T-helper 1 cell treated with Interleukin-12 subunit alpha and Interleukin-12 subunit beta and Interleukin-4 antibody, amounts not matched to agents 30 μg/mL and 1 μg/mL, for 36 hours (primary cell): ENCODE measurements around the gene NAA15.
A peak's percentile ranks its signal among the peaks of the same experiment; 100 is the strongest.

ENCODE experiments used
- H3K27ac Mint-ChIP-seq: one replicate; pipeline ENCODE4 v1.8.0; 2021; ENCODE audit warnings: mild to moderate bottlenecking, mixed read lengths
- H3K27me3 Mint-ChIP-seq: one replicate; pipeline ENCODE4 v1.8.0; 2021; ENCODE audit warnings: low read depth, mixed read lengths
- H3K36me3 Mint-ChIP-seq: one replicate; pipeline ENCODE4 v1.8.0; 2021; ENCODE audit warnings: low read depth, mixed read lengths
- H3K4me1 Mint-ChIP-seq: one replicate; pipeline ENCODE4 v1.8.0; 2021; ENCODE audit warnings: low read depth, mixed read lengths
- H3K4me3 Mint-ChIP-seq: one replicate; pipeline ENCODE4 v1.8.0; 2021; ENCODE audit warnings: mild to moderate bottlenecking, moderate library complexity, mixed read lengths
- H3K9me3 Mint-ChIP-seq: one replicate; pipeline ENCODE4 v1.8.0; 2021; ENCODE audit warnings: mixed read lengths

Gene NAA15

DNA sequence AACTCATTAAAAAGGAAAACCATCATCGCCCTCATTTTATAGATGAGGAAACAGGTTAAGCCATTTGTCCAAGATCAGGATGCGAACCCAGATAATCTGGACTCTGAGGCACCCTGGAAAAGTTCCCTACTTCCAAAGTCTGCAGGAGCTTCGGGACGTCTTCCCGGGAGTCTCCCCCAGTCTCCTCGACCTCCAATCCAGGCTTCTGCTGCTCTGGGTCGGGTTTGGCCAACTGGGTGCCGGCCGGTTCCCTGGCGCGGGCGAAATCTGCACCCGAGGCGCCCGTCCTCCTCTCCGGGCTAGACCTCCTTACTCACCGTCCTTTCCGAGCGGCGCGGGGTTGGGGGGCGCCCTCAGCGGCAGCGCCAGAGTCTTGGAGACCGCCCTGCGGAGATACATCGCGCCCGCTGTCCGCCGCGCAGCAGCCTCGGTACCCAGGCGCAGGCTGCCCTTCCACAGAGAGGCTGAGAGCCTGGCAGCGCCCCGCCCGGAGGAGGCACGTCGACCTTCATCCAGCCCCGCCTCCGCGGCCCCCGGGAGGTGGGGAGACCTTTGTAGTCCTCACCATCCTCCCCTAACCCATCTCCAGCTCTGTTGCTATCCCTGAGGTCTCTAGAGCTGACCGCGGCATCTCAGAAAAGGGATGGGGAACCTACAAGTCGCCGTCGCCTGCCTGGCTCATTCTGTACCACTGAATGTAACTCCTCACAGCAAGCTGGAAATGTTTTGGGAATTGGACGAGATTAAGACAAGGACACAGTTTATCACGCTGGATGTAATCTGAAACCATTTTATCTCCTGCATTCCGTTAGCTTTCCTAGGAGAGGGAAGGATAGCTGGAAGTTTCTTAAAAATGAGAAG lies 21.3 kb upstream of the NAA15 start, which contains the start of gene MGARP:
Gene MGARP, minus strand, starts transcription at position 466 of the 861 bp plus-strand sequence. Its CDS starts 67 bp downstream, at position 399.
- peak within 1 kb of the TSS; percentile 67 for H3K4me3 Mint-ChIP-seq
- peaks cover 8% of the 10 kb centered on the region for H3K9me3 Mint-ChIP-seq
- no peak within 1 kb of the TSS for H3K27ac Mint-ChIP-seq
- H3K4me1 Mint-ChIP-seq, result peaks cover 12% of the 10 kb centered on the region
- H3K36me3 Mint-ChIP-seq, result peaks cover 8% of the 10 kb centered on the region
- peaks cover 71% of the 10 kb centered on the region for H3K27me3 Mint-ChIP-seq

DNA sequence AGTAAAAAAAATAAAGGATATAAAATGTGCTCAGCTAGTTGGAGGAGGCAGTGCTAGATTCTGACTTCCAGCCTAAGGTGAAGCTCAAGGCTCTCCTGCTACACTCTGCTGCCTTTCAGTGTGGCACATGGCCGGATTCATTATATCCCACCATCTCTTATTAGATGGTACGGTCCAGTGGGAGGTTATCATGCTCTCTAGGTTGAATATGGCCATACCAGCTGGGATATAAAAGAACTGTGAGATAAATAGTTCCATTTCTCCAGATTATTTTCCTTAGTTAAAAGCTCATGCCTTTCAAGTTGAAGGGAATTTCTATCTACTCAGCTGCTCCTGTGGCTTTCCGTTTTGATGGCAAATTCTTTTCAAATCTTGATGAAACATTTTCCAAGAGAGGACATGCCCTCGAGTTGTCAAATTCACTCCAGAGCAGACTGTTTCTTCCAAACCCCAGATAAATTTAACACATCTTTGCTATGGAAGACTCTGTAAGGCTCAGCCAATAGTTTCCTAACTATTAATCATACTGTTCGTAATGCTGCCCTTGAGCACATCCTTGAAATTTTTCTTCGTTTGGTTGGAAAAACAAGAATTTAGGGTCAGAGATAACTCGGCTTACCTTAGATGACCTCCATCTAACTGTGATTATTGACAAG lies 19.1 kb upstream of the NAA15 start:
- H3K36me3 Mint-ChIP-seq, result peaks cover 13% of the 10 kb centered on the region
- no peak overlapping the region for H3K27ac Mint-ChIP-seq
- H3K4me1 Mint-ChIP-seq, result peaks cover 12% of the 10 kb centered on the region
- H3K9me3 Mint-ChIP-seq, result peaks cover 16% of the 10 kb centered on the region
- H3K27me3 Mint-ChIP-seq, result peaks cover 57% of the 10 kb centered on the region
- H3K4me3 Mint-ChIP-seq, result no peak overlapping the region

DNA sequence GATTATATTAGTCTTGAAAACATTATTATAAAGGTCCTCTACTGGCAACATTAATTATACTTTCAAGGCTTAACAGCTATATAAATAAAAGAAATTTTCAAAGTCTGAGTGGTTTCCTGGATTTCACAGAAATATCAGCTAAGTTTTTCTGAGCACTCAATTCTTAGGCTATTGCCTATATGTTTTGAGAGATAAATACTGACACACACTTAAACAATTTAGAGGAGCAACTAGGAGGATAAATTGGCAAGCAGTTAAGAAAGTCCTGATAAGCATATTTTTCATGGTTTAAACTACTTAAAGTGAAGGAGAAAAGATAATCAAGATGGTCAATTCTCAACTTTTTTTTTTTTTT lies 18.6 kb upstream of the NAA15 start:
- Mint-ChIP-seq H3K36me3 (peaks cover 14% of the 10 kb centered on the region), H3K4me3 (no peak overlapping the region), H3K4me1 (peaks cover 12% of the 10 kb centered on the region)

DNA sequence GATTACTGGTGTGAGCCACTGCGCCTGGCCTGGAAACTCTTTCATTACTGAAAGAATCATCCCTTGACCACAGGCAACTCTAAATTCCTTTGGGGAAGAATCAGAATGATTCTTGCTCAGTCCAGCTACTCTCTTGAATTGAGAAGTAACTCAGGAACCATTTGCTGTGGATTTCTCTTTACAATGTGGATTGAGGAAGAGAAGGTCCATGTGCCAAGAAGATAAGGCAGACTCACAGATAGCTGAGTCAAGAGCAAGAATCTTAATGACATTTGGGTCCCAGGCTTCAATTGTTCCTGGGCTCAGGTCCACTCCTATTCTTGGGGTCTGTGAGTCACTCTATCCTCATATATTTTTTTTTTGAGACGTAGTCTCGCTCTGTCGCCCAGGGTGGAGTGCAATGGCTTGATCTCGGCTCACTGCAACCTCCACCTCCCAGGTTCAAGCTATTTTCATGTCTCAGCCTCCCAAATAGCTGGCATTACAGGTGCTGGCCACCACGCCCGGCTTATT lies 15.1 kb upstream of the NAA15 start:
- Mint-ChIP-seq H3K4me1 (peaks cover 2% of the 10 kb centered on the region), H3K9me3 (peaks cover 16% of the 10 kb centered on the region), H3K4me3 (no peak overlapping the region), H3K36me3 (peaks cover 19% of the 10 kb centered on the region), H3K27me3 (peaks cover 18% of the 10 kb centered on the region), H3K27ac (no peak overlapping the region)

More for the DNA sequence above, 18.6 kb upstream of the NAA15 start:
- Mint-ChIP-seq H3K27ac (no peak overlapping the region), H3K9me3 (peaks cover 16% of the 10 kb centered on the region), H3K27me3 (peaks cover 53% of the 10 kb centered on the region)

DNA sequence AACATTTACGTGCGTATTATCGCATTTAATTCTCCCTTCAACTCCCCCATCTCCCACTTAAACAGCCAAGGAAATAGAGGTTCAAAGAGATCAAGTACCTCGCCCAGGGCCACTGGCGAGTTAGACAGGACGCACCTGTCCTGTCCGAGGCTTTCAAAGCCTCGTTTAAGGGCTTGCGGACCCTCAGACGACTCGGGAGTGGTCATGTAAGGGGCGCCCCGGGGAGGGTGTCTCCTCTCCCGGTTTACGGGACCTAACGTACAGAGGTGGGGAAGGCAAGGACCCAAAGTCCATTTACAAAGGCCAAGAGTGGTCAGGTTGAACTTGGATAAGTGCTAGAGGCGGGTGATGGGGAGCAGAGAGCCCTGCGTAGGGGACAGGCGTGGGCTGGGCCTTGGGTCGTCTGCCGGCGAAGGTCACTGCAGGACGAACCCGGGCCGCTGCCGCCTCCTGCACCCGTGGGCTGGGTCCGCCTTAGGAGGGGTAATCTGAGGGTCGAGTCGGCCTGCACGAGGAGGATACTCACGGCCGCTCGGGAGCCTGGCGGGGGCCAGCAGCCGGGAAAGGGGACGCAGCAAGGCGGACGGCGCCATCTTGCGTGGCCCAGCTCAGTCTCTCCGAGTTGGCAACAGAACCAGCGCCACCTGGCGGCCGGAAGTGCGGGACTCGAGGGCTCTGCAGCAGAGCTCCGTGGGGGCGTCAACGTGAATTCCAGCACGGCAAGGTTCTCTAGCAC lies 5.9 kb upstream of the NAA15 start:
- peak overlapping the region; percentile 93 for H3K4me3 Mint-ChIP-seq
- peaks cover 13% of the 10 kb centered on the region for H3K36me3 Mint-ChIP-seq
- no peaks in the 10 kb centered on the region for H3K27me3 Mint-ChIP-seq
- peak overlapping the region; percentile 98 for H3K27ac Mint-ChIP-seq
- H3K9me3 Mint-ChIP-seq, result no peaks in the 10 kb centered on the region
- peaks cover 32% of the 10 kb centered on the region for H3K4me1 Mint-ChIP-seq

DNA sequence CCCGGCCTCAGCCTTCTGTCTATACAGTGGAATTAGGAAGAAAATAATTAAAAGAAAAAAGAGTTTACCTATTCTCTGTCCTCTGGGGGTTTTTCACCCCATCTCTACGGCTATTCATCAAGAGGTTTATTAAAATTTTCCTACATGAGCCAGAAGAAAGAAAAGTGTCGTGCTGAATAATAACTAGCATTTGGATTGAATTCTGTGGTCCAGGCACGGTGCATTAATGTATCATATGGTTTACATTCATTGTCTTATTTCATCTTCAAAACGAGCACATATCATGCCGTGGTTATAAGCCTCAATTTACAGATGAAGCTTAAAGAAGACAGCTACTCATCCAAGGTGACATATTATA lies 5.4 kb upstream of the NAA15 start:
- Mint-ChIP-seq H3K27ac (peak overlapping the region; percentile 98), H3K36me3 (peaks cover 12% of the 10 kb centered on the region), H3K27me3 (no peaks in the 10 kb centered on the region), H3K9me3 (no peaks in the 10 kb centered on the region), H3K4me3 (peak overlapping the region; percentile 93), H3K4me1 (peaks cover 35% of the 10 kb centered on the region)

DNA sequence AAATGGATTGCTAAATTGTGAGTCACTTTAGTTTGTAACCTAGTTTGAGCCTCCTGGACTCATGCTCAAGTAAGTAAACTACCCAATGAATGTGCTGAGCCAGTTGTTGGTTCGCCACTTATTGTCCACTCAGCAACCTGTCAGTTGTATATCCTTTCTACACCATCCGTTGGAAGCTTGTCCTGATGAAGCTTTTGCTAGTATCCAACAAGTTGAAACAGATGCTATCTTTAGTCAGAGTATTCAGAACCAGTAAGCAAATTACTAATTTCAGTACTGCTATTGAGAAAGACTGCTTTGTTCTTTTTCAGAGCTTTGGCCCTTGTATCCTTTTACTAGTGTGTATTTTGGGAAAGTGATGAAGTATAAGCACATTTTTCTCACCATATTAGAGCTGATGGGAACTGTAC lies 4.3 kb upstream of the NAA15 start:
- Mint-ChIP-seq H3K4me1 (peaks cover 36% of the 10 kb centered on the region), H3K27ac (no peak overlapping the region), H3K4me3 (no peak overlapping the region)

DNA sequence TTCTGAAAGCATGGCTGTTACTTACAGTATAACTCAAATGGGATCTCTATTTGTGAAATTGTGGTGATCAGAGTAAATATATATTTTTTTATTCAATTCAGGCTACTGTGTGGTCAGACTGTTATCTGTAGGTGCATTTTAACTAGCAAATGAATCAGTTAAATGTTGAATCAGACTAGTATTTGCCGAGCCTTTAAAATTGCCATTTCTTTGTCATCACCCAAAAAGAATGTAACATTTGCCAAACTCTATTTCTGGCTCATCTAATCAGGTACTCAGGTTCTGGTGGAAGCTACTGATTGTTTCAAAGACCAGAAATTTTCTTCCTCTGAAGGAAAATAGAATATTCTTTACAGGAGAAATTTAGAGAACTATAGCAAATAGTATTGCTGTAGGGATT lies 1.8 kb upstream of the NAA15 start:
- Mint-ChIP-seq H3K27ac (peak overlapping the region; percentile 99), H3K27me3 (no peaks in the 10 kb centered on the region), H3K36me3 (peaks cover 10% of the 10 kb centered on the region), H3K9me3 (no peaks in the 10 kb centered on the region), H3K4me1 (peaks cover 37% of the 10 kb centered on the region), H3K4me3 (peak overlapping the region; percentile 99)

More for the DNA sequence above, 4.3 kb upstream of the NAA15 start:
- Mint-ChIP-seq H3K9me3 (no peaks in the 10 kb centered on the region), H3K36me3 (peaks cover 12% of the 10 kb centered on the region), H3K27me3 (no peaks in the 10 kb centered on the region)

DNA sequence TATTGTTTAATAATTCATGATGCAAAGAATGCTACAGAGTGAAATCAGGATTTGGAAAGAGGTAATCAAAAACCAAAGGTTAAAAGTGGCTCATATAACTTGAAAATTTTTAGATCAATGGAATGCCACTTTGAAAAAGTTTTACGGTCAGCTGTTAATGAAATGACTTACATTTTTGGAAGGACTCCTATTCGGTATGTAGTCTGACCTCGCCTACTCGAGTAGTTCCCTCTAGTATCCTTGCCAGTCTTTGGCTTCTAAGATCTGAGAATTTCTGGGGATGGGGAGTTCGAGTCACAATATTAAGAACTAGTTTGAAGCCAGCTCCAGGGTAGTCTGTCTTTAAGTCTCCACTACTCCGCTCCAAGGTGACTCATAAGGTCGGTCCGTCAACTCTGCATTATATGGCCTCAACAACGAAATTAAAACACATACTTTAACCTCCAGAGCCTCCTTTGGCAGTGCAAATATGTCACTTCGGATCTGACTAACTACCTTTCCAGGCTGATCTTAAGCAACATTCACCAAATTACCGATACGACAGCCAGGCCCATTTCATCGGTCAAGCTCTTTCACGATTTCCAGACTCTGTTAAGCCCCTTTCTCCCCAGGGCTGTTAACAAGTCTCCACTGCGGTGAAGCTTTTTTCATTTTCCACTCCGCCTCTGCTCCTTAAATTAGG lies 733 bp upstream of the NAA15 start:
- Mint-ChIP-seq H3K9me3 (no peaks in the 10 kb centered on the region), H3K36me3 (peaks cover 15% of the 10 kb centered on the region), H3K27me3 (no peaks in the 10 kb centered on the region), H3K27ac (peak overlapping the region; percentile 99), H3K4me3 (peak overlapping the region; percentile 99), H3K4me1 (peaks cover 40% of the 10 kb centered on the region)

DNA sequence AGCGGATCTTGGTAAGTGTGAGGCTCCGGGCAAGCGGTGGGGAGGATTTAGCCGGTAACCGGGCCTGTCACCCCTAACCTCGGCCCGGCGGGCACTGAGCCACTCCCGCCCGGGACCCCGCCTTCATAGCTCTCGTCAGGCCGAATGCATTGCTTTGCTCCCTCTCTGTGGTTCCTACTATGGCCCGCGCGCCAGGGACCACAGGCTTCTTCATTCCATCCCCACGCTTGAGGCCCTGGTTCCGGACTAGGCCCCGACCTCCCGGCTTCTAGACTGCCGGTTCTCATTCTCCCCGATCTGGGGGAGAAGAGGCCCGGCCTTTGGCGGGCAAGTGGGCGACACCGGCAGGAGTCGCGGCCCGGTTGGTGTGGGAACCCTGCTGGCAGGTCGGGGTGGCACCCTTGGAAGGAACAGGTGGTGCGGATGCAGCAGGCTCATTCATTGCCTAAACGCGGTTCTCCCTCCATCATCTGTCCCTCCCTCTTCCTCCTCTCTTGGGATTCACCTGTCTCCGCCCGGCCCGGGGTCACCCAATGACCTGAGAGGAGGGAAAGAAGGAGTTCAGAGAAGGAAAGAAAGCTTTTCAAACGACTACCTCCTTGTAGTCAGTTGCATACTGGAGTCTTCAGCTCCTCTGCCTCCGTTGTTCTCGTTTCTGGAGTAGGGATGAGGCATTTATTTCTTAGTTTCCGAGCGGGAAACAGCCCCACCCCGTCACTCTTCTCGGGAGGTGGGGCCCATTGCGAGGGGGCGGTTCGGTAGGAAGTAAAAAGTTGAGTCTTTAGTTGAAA lies 711 bp downstream of the NAA15 start, which contains the start of gene NDUFC1:
Gene NDUFC1, minus strand, starts transcription at position 657 of the 791 bp plus-strand sequence. CDS start 6,679 bp downstream, outside the sequence.
- H3K4me3 Mint-ChIP-seq, result peak within 1 kb of the TSS; percentile 99
- peaks cover 23% of the 10 kb centered on the region for H3K36me3 Mint-ChIP-seq
- H3K9me3 Mint-ChIP-seq, result no peaks in the 10 kb centered on the region
- peak within 1 kb of the TSS; percentile 99 for H3K27ac Mint-ChIP-seq
- H3K4me1 Mint-ChIP-seq, result peaks cover 35% of the 10 kb centered on the region
- no peaks in the 10 kb centered on the region for H3K27me3 Mint-ChIP-seq

DNA sequence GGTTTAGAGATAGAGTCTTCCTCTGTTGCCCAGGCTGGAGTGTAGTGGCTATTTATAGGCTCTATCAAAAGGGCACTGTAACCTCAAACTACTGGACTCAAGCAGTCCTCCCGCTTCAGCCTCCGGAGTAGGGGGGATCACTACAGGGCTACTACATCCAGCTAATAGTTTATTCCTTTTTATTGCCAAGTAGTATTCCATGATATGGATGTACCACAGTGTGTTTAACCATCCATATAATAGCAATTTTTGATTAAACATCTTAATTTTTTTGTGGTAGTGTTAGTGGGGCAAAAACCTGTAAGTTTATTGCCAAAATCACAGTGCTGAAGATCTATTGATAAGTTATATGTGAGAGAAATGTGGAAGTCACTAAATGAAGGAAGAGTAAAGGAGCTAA lies 3.6 kb downstream of the NAA15 start:
- Mint-ChIP-seq H3K4me3 (no peak overlapping the region), H3K27me3 (no peaks in the 10 kb centered on the region), H3K36me3 (peaks cover 28% of the 10 kb centered on the region), H3K9me3 (no peaks in the 10 kb centered on the region), H3K4me1 (peaks cover 28% of the 10 kb centered on the region), H3K27ac (no peak overlapping the region)

DNA sequence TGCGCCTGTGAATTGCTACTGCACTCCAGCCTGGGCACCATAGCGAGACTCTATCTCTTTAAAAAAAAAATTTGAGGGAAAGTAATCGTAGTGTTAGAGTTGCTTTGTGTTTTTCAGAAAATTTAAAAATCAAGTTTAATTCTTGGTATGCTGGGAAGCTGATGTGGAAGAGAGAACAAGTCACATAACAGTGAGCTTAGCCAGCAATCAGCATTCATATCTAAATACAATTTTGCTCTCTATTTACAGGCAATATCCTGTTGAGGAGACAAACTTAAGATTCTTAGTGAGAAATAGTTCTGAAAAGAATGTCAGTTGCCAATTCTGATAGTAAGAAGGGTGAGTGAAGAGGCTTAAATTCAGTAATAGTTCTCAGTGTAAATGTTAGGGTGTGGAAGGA lies 10.6 kb downstream of the NAA15 start:
- Mint-ChIP-seq H3K4me1 (peaks cover 51% of the 10 kb centered on the region), H3K4me3 (no peak overlapping the region), H3K9me3 (no peaks in the 10 kb centered on the region), H3K36me3 (peaks cover 7% of the 10 kb centered on the region), H3K27ac (peak overlapping the region; percentile 31), H3K27me3 (no peaks in the 10 kb centered on the region)

DNA sequence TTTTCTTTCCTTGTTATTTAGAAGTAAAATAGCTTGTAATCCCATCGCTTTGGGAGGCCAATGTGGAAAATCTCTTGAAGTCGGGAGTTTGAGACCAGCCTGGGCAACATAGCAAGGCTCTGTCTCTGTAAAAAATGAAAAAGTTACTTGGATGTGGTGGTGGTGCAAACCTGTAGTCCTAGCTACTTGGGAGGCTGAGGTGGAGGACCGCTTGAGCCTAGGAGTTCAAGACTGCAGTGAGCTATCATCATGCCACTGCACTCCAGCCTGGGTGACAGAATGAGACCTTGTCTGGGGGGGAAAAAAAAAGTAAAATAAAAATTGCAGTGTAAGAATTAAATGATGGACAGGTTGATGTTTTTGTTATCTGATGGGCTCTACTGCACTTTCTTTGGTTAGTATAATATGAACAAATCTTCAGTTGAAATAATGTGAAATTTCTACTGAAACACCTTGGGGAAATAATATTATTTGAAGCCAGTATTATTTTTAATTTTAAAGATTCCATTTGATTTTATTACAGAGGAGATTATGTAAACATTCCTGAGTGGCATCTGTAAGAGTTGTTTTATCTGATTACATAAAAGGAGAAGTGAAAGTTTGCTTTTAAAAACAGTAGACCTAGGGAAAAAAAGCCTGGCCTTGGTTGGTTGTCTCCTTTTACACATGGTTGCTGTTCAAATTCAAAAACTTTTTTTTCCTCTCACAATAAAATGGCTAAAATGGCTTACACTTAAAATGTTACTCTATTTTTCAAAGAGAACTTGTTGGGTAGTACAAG lies 11.4 kb downstream of the NAA15 start:
- Mint-ChIP-seq H3K4me1 (peaks cover 52% of the 10 kb centered on the region), H3K36me3 (peaks cover 7% of the 10 kb centered on the region), H3K27me3 (no peaks in the 10 kb centered on the region), H3K4me3 (no peak overlapping the region), H3K9me3 (no peaks in the 10 kb centered on the region), H3K27ac (peak overlapping the region; percentile 50)
